CD4-positive, alpha-beta T cell treated with Interleukin-4 for 1 hour (primary cell): ENCODE results near the gene ATP11A.

Experiments used
- DNase-seq, 2 donors: peaks; one replicate each; pipeline ENCODE4 v3.0.0-alpha.2; 2020 to 2022

The ATP11A gene

GRCh38 chr13:112911285-112911701 lies 221.5 kb downstream of the ATP11A start:
- DNase-seq = no peak

DNA sequence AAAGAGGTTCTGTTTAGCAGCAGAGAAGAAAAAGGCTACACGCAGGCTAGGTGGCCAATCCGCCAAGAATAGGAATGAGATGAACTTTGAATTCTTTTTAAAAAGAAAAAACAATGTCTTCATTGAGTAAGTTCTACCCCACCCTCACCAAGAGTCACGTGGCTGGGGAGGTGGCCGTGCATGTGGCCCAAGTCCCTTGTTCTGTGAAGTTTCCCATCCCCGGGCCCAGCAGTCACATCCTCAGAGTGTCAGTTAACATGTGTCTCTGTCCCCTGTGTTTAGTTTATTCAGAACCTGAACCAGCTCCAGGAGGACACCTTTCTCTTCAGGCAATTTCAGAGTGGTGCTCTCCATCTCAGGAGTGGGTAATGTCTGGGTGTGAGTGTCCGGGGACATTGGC lies 222.0 kb downstream of the ATP11A start:
- no peak for DNase-seq

- DNase-seq = no peak
Measured at GRCh38 chr13:112912726-112913440, 223.0 kb downstream of the ATP11A start.

DNA sequence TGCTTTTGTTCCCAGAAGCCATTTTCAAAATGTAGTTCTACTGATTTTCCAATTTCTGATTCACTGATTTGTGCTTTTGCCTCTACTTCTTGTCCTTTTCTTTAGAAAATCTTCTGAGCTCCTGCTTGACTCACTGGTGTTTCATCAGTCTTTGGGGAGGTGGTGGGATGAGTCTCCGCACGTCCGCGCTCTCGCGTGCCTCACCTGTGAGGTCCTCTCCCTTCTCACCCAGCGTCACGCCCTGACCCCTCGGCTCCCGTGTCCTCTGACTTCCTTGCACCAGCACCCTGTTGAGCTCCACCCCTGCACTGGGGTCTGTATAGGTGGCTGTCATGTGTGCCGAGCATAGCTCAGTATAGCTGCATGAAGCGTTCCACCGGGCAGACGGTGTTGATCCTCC lies 226.5 kb downstream of the ATP11A start:
- no peak for DNase-seq

- no peak for DNase-seq
Measured at GRCh38 chr13:112917056-112917664, 227.3 kb downstream of the ATP11A start.

GRCh38 chr13:112917737-112918136 lies 227.9 kb downstream of the ATP11A start:
- no peak for DNase-seq

- DNase-seq = no peak
Measured at GRCh38 chr13:112918266-112918665, 228.4 kb downstream of the ATP11A start.

DNA sequence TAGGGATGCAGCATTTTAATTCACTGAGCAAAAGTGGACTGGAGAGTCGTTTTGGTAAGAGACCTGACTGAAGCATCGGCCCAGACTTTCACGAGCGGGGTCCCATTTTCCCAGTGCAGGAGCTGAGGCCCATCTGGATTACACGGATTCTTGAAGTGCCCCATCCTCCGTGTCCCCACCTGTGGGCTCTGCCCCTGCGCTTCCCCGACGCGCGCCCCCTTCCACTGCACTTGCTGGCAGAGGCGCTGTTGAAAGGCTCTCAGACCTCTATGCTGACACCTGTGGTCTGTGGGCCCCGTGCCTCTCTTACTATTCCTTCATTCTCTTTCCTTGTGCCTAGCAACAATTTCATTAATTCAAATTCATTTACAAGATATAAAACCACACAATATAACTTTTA lies 228.9 kb downstream of the ATP11A start:
- no peak for DNase-seq

DNA sequence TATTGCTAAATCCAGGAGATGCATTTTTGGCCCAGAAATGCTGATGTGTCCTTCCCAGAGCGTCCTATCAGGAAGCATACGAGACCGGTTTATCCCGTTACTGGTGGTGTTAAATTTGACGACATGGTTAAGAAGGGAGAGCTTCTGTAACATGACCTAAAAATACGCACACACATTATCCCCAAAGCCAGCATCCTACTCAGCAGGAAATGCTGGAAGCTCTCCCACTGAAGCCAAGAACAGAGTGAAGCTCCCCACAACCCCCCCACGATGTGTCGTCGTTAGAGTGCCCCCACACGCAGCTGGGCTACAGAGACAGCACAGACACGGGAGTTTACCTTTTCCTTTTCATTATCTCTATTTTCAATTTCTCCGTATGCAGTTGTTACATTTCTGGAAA lies 234.1 kb downstream of the ATP11A start:
- no peak for DNase-seq

DNA sequence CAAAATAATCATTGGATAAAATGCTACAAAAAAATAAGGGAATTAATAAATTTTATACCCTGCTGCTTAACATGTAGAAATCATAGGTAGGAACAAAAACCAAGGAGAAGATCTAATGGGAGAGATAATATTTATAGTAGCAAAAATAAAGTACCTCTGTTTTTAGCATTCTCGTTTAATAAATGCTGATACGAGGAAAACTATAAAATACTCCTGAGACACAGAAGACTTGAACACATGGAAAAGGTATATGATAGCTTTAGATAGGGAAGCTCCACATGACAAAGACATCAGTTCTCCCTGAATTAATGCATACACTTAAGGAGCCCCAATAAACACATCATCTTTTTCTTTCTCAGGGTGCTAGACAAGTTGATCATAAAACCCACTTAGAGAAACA lies 234.5 kb downstream of the ATP11A start:
- no peak for DNase-seq

DNA sequence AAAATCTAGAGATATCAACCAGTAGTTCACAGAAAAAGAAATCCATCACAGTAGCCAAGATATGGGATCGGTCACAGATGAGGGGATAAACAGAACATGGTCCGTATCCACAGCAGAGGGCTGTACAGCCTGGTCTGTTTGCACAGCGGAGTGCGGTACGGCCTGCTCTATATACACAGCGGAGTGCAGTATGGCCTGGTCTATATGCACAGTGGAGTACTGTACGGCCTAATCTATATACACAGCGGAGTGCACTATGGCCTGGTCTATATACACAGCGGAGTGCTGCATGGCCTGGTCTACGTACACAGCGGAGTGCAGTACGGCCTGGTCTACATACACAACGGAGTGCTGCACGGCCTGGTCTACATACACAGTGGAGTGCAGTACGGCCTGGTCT lies 236.2 kb downstream of the ATP11A start:
- no peak for DNase-seq

GRCh38 chr13:112926993-112927392 lies 237.2 kb downstream of the ATP11A start:
- DNase-seq = no peak

DNA sequence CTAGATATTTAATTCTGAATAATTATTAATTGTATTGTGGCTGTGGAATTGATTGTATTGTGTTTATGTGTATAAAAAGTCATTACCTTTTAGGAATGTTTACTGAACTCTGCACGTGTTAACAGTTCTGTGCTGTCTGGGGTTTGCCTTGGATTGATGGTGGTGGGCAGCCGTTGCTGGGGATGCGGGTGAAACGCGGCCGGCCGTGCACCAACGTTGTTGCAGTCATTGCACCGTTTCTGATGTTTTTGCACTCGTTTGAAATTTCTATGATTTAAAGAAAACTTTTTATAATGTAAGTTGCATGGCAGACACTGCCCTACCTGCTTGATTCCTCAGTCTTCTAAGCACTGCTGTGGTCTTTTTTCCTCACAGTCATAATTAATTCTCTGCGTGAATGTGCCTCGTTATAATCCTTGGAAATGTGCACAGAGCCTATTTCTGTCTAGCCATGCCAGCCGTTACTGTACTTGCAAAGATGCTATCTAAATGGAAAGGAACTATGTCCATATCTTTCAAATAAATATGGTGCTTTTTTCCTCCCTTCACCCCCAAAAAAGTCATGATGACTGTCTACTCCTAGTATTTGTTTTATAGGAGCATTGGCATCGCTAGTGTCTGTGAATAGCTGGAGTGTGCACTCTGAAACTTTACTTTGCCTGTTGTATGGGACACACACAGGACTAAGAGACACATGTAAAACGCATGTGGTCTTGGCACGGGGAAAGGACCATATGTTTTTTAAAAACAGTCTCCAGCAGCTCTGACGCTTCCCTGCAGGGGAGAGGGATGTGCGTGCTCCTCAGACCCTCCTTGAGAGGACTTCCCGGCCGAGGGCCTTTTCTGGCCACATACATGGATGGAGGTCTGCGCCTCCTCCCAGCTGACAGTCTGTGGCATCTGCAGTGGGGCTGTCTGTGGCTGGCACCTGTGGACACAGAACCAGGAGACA lies 238.5 kb downstream of the ATP11A start:
- DNase-seq = no peak

DNA sequence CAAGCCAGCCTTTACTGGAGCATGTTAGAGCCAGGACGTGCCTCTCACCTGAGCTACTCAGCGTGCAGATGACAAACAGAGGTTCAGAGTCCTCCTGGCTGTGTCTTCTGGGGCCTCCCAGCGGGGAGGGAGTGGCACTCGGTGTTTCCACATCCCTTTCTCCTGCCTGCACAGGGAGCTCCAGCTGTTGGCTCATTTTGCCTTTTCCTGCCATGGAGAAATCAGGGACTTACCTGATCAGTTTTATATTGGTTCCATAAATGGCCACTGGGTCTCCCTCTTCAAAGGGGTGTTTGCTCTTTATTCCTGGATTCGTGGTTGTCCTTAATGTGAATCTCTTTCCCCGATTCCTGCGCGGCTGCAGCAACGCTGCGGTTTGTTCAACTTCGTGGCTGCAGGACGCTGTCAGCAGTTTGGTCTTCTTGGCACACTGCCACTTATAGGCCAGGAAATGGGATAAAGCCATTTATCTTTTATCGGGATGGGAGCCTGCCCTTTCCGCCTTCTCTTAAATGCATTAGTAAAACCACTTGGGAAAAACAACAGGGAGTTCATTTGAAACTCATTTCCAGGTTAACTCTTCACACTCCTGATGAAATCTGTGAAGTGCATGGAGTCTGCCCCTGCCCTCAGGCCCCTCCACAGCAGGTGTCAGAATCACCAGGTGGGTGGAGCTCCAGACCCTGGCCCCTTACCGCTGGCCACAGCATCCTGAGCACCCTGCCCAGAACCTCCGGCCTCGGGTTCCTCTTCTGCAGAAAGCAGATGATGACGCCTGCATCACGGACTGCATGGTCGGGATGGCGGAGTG lies 239.3 kb downstream of the ATP11A start:
- no peak for DNase-seq

DNA sequence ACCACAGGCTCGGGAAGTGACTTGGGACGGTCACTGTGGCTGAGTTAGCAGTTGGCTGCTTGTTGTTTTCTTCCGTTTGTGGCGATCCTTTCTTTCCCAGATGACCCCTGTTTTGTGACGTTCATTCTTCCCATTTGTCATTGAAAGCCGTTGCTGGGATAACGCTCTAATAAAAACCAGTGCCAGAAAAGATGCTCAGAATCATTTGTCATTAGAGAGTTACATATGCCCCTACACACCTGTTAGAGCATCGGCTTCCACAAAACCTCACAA lies 239.9 kb downstream of the ATP11A start:
- no peak for DNase-seq

- no peak for DNase-seq
Measured at GRCh38 chr13:112930192-112930591, 240.4 kb downstream of the ATP11A start.

DNA sequence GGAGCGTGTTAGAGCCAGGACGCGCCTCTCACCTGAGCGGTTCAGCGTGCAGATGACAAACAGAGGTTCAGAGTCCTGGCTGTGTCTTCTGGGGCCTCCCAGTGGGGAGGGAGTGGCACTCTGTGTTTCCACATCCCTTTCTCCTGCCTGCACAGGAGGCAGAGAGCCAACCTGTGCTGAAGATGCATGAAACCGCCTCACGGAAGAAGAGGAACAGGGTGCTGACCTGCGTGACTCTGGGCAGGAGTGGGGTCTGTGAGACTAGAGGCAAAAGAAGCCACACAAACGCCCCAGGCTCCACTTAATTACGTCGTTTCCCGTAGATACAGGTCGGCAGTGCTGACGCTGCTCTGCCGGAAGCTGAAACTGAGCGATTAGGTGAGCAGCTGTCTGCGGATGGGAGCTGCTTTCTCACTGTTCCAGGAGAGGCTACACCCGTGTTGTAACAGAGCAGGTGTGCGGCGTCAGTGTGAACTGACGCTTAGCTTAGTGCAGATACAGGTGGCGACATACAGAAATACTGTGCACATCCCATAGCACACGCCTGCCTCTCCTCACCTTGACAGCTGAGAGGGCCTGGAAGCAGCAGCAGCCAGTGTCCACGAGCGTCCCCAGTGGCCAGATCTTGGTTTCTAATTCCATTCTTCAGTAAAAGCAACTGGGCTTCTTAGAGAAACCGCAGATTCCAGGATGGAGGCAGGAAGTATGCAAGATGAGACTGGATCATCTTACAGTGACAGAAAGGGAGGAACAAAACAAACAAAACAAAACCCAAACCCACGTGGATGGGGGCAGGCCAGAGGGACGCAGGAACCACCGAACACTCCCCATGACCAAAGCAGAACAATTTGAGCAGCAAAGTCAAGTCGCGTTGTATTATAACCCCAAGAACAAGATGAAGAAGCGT lies 241.4 kb downstream of the ATP11A start:
- DNase-seq = no peak

DNA sequence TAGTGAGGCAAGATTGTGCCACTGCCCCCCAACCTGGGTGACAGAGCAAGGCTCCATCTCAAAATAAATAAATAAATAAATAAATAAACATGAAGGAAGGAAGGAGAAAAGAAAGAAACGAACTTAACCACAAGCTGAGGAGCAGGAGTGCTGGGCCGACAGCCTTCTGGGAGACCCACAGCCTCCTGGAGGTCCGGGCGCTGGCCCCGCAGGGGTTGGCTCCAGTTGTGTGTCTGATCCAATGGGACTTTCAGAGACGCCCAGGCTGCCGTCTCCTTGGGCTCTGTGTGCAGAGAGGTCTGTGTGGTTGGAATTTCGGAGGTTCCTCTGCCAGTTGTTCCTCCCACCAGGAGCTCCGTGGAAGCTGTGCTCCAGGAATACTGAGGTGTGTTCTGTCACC lies 243.1 kb downstream of the ATP11A start:
- no peak for DNase-seq

DNA sequence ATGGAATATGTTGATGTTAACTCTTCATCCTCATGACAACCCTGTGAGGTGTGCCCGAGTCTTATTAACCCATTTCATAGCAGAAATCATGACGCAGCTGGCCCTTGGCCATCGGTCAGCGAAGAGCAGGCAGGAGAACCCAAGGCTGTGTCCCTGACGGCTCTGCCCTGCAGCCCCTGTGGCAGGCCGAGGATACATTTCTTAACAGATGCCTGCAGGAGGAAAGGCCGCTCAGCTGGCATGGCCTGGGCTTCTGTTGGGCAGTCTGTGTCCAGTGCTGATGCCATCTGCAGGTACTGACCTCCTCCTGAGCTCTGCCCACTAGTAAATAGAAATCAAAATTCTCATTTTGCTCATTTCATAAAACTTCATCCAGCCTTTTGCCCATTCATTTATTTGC lies 243.8 kb downstream of the ATP11A start:
- no peak for DNase-seq

GRCh38 chr13:112934078-112934477 lies 244.2 kb downstream of the ATP11A start:
- DNase-seq = no peak
